Hematopoietic multipotent progenitor cell treated with erythropoietin and hydrocortisone succinate and interleukin-3 and kit ligand, for 6 days (in vitro differentiated cells): ENCODE measurements around the gene BACH2.
"Not testable (repeated sequence)": the region's sequence is repeated elsewhere in the genome, so short reads cannot be mapped to it uniquely, and the experiment has no call there.

Experiments
- DNase-seq: peaks from one replicate; pipeline ENCODE4 v3.0.0-alpha.2; 2015

Gene BACH2

GRCh38 chr6:90233213-90233612 is 63.4 kb downstream of the BACH2 start:
- no peak for DNase-seq

- no peak for DNase-seq
These were observed 64.8 kb downstream of the BACH2 start for GRCh38 chr6:90231798-90232197.

- DNase-seq: no peak
These were observed 65.3 kb downstream of the BACH2 start for GRCh38 chr6:90231308-90231707.

GRCh38 chr6:90230548-90231215 is 66.0 kb downstream of the BACH2 start:
- no peak for DNase-seq

GRCh38 chr6:90229331-90230010 is 67.2 kb downstream of the BACH2 start:
- peak; percentile 37 for DNase-seq

- DNase-seq: no peak
These were observed 69.0 kb downstream of the BACH2 start for GRCh38 chr6:90227673-90228072.

- DNase-seq: no peak
These were observed 69.4 kb downstream of the BACH2 start for GRCh38 chr6:90227213-90227612.

GRCh38 chr6:90226257-90226656 is 70.4 kb downstream of the BACH2 start:
- no peak for DNase-seq

GRCh38 chr6:90224196-90224595 is 72.4 kb downstream of the BACH2 start:
- DNase-seq: no peak

- no peak for DNase-seq
These were observed 73.9 kb downstream of the BACH2 start for GRCh38 chr6:90222724-90223198.

- DNase-seq: no peak
These were observed 74.6 kb downstream of the BACH2 start for GRCh38 chr6:90222008-90222407.

- DNase-seq: no peak
These were observed 75.2 kb downstream of the BACH2 start for GRCh38 chr6:90221403-90221802.

GRCh38 chr6:90220273-90220672 is 76.4 kb downstream of the BACH2 start:
- no peak for DNase-seq

- no peak for DNase-seq
These were observed 77.2 kb downstream of the BACH2 start for GRCh38 chr6:90219209-90219985.

- DNase-seq: no peak
These were observed 77.8 kb downstream of the BACH2 start for GRCh38 chr6:90218959-90219208.

GRCh38 chr6:90217506-90218127 is 79.0 kb downstream of the BACH2 start:
- no peak for DNase-seq

GRCh38 chr6:90216072-90216977 is 80.3 kb downstream of the BACH2 start:
- DNase-seq: no peak

GRCh38 chr6:90214966-90215365 is 81.7 kb downstream of the BACH2 start:
- DNase-seq: no peak

- DNase-seq: no peak
These were observed 82.2 kb downstream of the BACH2 start for GRCh38 chr6:90214461-90214860.

GRCh38 chr6:90212274-90212673 is 84.4 kb downstream of the BACH2 start:
- DNase-seq: no peak

- DNase-seq: peak; percentile 81
These were observed 87.1 kb downstream of the BACH2 start for GRCh38 chr6:90209527-90209926.

GRCh38 chr6:90208690-90209089 is 88.0 kb downstream of the BACH2 start:
- not testable (repeated sequence) for DNase-seq
